Measurements from ENCODE around the gene FAM76B. TPM values are rescaled to one million over a fixed set of nuclear protein-coding genes. Genes with fewer than 3 reads are reported as not detected.

The FAM76B gene
- total and polyA plus RNA-seq, 2 of the 13 experiments (the other 11 are each of a cell fraction or from before 2014, with no cell fraction given), result 20.2 to 24.2 TPM

GRCh38 chr11:95764267-95764898 is 25.2 kb downstream of the FAM76B start (continued):
- TF ChIP-seq CTCF (CRISPR knock-in tag; IDR thresholded peaks at IDR 0.05) (peak; percentile 54), GATAD1 (CRISPR knock-in tag; IDR thresholded peaks at IDR 0.05) (no peak), ZNF17 (CRISPR knock-in tag; IDR thresholded peaks at IDR 0.05) (no peak), SMC3 (IDR thresholded peaks at IDR 0.05; ENCODE audit: low read length) (peak; percentile 33; the same call in 1 of the 2 replicates), STAG1 (CRISPR knock-in tag; IDR thresholded peaks at IDR 0.05) (peak; percentile 75), ZNF790 (CRISPR knock-in tag; IDR thresholded peaks at IDR 0.05; ENCODE audit: borderline replicate concordance) (no peak), AKAP8 (CRISPR knock-in tag; IDR thresholded peaks at IDR 0.05) (no peak), NONO (IDR thresholded peaks at IDR 0.05) (no peak), NONO (CRISPR knock-in tag; conservative IDR thresholded peaks at IDR 0.05) (no peak), ZFAT (CRISPR knock-in tag; conservative IDR thresholded peaks at IDR 0.05) (no peak), MXD4 (CRISPR knock-in tag; IDR thresholded peaks at IDR 0.05) (no peak), ZBTB33 (CRISPR knock-in tag; IDR thresholded peaks at IDR 0.05) (no peak), TCF12 (IDR thresholded peaks at IDR 0.05) (no peak), TCF12 (CRISPR knock-in tag; IDR thresholded peaks at IDR 0.05) (no peak), KAT7 (CRISPR knock-in tag; IDR thresholded peaks at IDR 0.05; ENCODE audit: borderline replicate concordance) (no peak), SIN3A (IDR thresholded peaks at IDR 0.05; ENCODE audit: borderline replicate concordance, low read depth, low read length) (no peak), ZNF652 (CRISPR knock-in tag; IDR thresholded peaks at IDR 0.05; ENCODE audit: borderline replicate concordance, low read depth) (peak; percentile 78)
